ENCODE results near the gene ATRIP. TPM values are rescaled to one million over a fixed set of nuclear protein-coding genes. Genes with fewer than 3 reads are reported as not detected.

The ATRIP gene
- total RNA-seq, 5 donors from 2014 or later (not counting 1 experiment from before 2014, with no cell fraction given), result 7.8 to 14.9 (median 12.8) TPM

DNA sequence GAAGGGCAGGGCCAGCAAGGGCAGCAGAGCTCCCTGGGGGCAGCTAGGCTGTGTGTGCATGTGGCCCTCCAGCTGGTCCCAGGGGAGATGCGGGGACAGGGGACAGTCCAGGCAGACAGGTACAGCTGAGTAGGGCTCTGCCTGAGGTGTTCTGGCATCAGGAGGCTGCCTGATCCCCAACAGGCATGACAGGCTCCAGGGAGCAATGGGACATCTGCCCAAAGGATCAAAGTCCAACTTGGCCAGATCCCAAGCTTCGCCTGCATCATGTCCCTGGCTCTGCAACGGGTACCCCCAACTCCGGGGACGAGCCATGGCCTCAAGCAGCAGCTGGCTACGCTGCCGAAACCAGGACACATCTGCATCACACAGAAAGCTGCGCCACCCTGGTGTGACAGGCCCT is 21.8 kb downstream of the ATRIP start:
- H3K4me3 ChIP-seq (ENCODE audit: control insufficient read depth in 1 of 2, extremely low read depth in 1 of 2, low read length in 1 of 2), result no peak overlapping the region
- peak overlapping the region; percentile 98 for H3K27ac ChIP-seq (ENCODE audit: low read length)
- H3K27me3 Mint-ChIP-seq, result no peaks in the 10 kb centered on the region
- H3K27me3 ChIP-seq (replicated peaks in 1 of 2; ENCODE audit: control insufficient read depth in 2 of 2, extremely low read depth in 1 of 2, insufficient read depth in 2 of 2, low read length in 1 of 2), result no peaks in the 10 kb centered on the region
- no peaks in the 10 kb centered on the region for H3K9me3 Mint-ChIP-seq
- POLR2A ChIA-PET, result interaction anchor here in 1 of 2 donors (0.5 kb wide), 1 partner anchor 80 kb away, joined by 3 read pairs; no protein-coding TSS in a partner anchor
- CTCF ChIA-PET, result interaction anchor here (0.6 to 2.9 kb wide), 2 partner anchors 22 to 32 kb away, joined by 3 to 13 read pairs; no protein-coding TSS in a partner anchor
- peaks cover 57 to 67% (median 66%) of the 10 kb centered on the region in 3 donors for H3K4me1 Mint-ChIP-seq
- ATAC-seq (replicated peaks in 1 of 4), result no peak
- peak overlapping the region; percentile 94 to 95 for H3K27ac Mint-ChIP-seq
- H3K36me3 Mint-ChIP-seq, result peaks cover 22% of the 10 kb centered on the region
- peaks cover 0 to 38% of the 10 kb centered on the region in 2 donors for H3K36me3 ChIP-seq (ENCODE audit: control insufficient read depth in 2 of 2, extremely low read depth in 1 of 2, insufficient read depth in 1 of 2, low read length in 1 of 2)
- 96% methylated on average over 8 of the region's 8 CpGs for WGBS (ENCODE audit: insufficient coverage)
- no peaks in the 10 kb centered on the region for H3K9me3 ChIP-seq
- no peak for DNase-seq
- peak overlapping the region; percentile 83 to 88 (median 85) for H3K4me3 Mint-ChIP-seq
- H3K4me1 ChIP-seq (ENCODE audit: control insufficient read depth in 1 of 2, extremely low read depth in 1 of 2, insufficient read depth in 2 of 2, low read length in 2 of 2), result peaks cover 20 to 88% of the 10 kb centered on the region in 2 experiments

DNA sequence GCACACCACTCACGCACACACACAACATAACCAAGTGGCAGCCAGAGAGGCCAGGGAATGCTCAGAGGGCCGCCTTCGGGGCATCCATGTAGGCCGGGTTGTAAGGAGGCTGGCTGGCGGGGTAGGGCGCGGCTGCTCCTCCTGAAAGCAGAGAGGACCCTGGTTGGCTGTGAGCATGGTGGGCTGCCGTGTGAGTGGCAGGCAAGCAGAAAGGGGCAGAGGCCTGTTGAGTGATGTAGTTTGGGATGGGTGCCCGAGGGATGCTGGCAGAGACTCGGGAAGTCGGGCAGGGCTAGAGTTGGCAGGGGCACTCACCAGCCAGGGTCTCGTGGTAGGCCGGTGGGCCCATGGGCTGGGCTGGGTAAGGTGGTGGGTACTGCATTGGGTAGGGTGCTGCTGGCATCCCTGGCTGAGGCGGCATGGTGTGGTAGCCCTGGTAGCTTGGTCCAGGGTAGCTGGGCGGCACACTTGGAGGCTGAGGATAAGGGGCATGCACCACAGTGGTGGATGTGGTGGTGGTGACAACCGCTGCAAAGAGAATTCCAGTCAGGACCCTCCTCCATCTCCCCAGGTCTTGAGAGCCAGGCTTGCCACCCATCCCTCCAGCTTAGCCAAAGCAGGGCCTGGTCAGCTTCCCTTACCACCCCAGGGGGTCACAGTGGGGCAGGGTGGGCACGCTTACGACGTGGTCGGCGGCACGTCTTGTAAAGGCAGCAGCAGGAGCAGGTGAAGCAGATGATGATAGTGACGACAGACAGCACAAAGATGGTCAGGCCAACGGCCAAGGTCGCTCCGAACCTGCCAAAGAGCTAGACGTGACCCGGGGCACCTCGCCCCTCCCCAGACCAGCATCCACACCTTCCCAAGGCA is 22.7 kb downstream of the ATRIP start:
- DNase-seq (no peak), ATAC-seq (replicated peaks in 1 of 4) (no peak)
- Histone ChIP-seq H3K4me3 (ENCODE audit: control insufficient read depth in 1 of 2, extremely low read depth in 1 of 2, low read length in 1 of 2) (no peak overlapping the region), H3K27ac (ENCODE audit: low read length) (no peak overlapping the region), H3K27me3 (replicated peaks in 1 of 2; ENCODE audit: control insufficient read depth in 2 of 2, extremely low read depth in 1 of 2, insufficient read depth in 2 of 2, low read length in 1 of 2) (no peaks in the 10 kb centered on the region), H3K36me3 (ENCODE audit: control insufficient read depth in 2 of 2, extremely low read depth in 1 of 2, insufficient read depth in 1 of 2, low read length in 1 of 2) (peaks cover 0 to 36% of the 10 kb centered on the region in 2 donors), H3K4me1 (ENCODE audit: control insufficient read depth in 1 of 2, extremely low read depth in 1 of 2, insufficient read depth in 2 of 2, low read length in 2 of 2) (peaks cover 24 to 96% of the 10 kb centered on the region in 2 experiments), H3K9me3 (no peaks in the 10 kb centered on the region)
- Mint-ChIP-seq H3K4me3 (peak overlapping the region; percentile 69 to 85 (median 83)), H3K9me3 (no peaks in the 10 kb centered on the region), H3K4me1 (peaks cover 62 to 72% (median 70%) of the 10 kb centered on the region in 3 donors), H3K36me3 (peaks cover 22% of the 10 kb centered on the region), H3K27ac (peak overlapping the region; percentile 86 to 95), H3K27me3 (no peaks in the 10 kb centered on the region)
- ChIA-PET CTCF (interaction anchor here (1.0 to 1.5 kb wide), 2 partner anchors 12 to 33 kb away, joined by 4 read pairs; no protein-coding TSS in a partner anchor), POLR2A (no interaction called here)
- WGBS (ENCODE audit: insufficient coverage), result 95% methylated on average over 20 of the region's 29 CpGs

DNA sequence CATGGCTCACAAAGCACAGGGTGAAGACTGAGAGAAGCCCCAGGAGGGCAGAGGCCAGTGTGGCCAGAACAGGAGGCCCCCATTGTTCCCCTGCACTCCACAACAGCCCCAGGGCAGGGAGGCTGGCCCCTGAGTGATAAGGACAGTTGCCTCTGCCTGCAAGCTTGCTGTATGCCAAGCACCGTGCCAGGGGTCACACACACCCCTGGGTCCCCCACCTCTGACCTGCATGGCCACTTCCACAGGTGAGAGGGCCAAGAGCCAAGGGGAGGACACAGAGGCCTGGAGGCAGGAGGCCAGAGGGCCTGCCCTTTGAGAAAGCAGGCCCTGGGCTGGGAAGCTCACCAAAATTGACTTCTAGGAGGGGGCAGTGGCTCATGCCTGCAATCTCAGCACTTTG is 23.7 kb downstream of the ATRIP start:
- H3K27me3 Mint-ChIP-seq, result no peaks in the 10 kb centered on the region
- Histone ChIP-seq H3K36me3 (ENCODE audit: control insufficient read depth in 2 of 2, extremely low read depth in 1 of 2, insufficient read depth in 1 of 2, low read length in 1 of 2) (peaks cover 0 to 42% of the 10 kb centered on the region in 2 donors), H3K27me3 (replicated peaks in 1 of 2; ENCODE audit: control insufficient read depth in 2 of 2, extremely low read depth in 1 of 2, insufficient read depth in 2 of 2, low read length in 1 of 2) (no peaks in the 10 kb centered on the region), H3K4me3 (ENCODE audit: control insufficient read depth in 1 of 2, extremely low read depth in 1 of 2, low read length in 1 of 2) (peak overlapping the region; percentile 17 to 30), H3K27ac (ENCODE audit: low read length) (peak overlapping the region; percentile 47), H3K9me3 (no peaks in the 10 kb centered on the region), H3K4me1 (ENCODE audit: control insufficient read depth in 1 of 2, extremely low read depth in 1 of 2, insufficient read depth in 2 of 2, low read length in 2 of 2) (peaks cover 24 to 94% of the 10 kb centered on the region in 2 experiments)
- ChIA-PET POLR2A (no interaction called here), CTCF (interaction anchor here (0.7 to 1.5 kb wide), 3 partner anchors 13 to 34 kb away, joined by 3 to 4 read pairs (median 4); no protein-coding TSS in a partner anchor)
- H3K4me1 Mint-ChIP-seq, result peaks cover 69 to 76% (median 75%) of the 10 kb centered on the region in 3 donors
- DNase-seq (no peak), ATAC-seq (replicated peaks in 1 of 4) (no peak)
- H3K9me3 Mint-ChIP-seq, result no peaks in the 10 kb centered on the region
- peak overlapping the region; percentile 69 to 95 (median 83) for H3K4me3 Mint-ChIP-seq
- H3K36me3 Mint-ChIP-seq, result peaks cover 22% of the 10 kb centered on the region
- H3K27ac Mint-ChIP-seq, result peak overlapping the region; percentile 86 to 89
- 71% methylated on average over 1 of the region's 1 CpG for WGBS (ENCODE audit: insufficient coverage)

DNA sequence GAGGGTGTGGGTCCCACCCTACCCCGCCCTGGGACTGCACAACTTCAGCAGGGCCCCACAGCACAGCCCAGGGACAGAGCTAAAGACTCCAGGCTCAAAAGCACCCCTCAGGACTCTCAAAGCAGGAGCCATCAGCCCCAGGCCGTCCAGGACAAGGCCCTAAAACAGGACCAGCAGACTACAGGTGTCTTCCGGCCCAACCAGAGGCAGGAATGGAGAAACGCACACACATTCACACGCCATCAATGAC is 26.1 kb downstream of the ATRIP start:
- peak in 2 of 4 experiments; percentile 36 to 53 for ATAC-seq (replicated peaks in 1 of 4)
- no peaks in the 10 kb centered on the region for H3K27me3 ChIP-seq (replicated peaks in 1 of 2; ENCODE audit: control insufficient read depth in 2 of 2, extremely low read depth in 1 of 2, insufficient read depth in 2 of 2, low read length in 1 of 2)

DNA sequence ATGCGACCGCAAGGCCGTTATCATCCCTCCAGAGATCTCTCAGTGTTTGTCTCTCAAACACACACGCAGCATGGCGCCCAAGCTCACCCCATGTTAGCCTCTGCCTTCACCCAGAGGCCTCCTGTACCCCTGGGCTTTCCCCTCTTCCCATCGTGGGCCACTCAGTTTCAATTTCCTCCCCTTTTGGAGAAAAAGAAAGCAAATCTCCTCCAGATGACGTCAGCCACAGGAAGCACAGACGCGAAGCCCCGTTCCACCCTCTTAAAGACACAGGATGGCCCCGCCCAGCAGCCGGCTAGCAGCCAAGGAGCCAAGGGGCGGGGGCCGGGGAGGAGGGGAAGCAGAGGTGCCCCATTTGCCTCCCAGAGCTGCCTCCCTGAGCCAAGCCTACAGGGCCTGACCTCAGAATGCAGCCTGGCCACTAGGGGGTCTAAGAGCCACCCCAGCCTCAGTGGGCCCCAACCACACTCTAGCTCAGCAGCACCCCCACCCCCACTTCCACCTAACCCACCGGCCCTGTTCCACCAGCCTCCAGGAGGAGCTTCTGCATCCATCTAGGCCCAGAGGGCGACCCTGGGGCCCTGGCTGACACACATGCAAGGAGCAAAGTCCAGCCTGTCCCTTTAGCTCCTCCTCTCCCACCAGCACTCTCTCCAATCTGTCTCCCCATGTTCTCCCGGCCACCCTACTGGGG is 26.5 kb downstream of the ATRIP start:
- peak overlapping the region; percentile 83 to 95 (median 95) for H3K4me3 Mint-ChIP-seq
- peaks cover 56 to 74% (median 72%) of the 10 kb centered on the region in 3 donors for H3K4me1 Mint-ChIP-seq
- Histone ChIP-seq H3K27ac (ENCODE audit: low read length) (peak overlapping the region; percentile 99), H3K36me3 (ENCODE audit: control insufficient read depth in 2 of 2, extremely low read depth in 1 of 2, insufficient read depth in 1 of 2, low read length in 1 of 2) (peaks cover 0 to 35% of the 10 kb centered on the region in 2 donors), H3K27me3 (replicated peaks in 1 of 2; ENCODE audit: control insufficient read depth in 2 of 2, extremely low read depth in 1 of 2, insufficient read depth in 2 of 2, low read length in 1 of 2) (no peaks in the 10 kb centered on the region), H3K4me1 (ENCODE audit: control insufficient read depth in 1 of 2, extremely low read depth in 1 of 2, insufficient read depth in 2 of 2, low read length in 2 of 2) (peaks cover 17 to 92% of the 10 kb centered on the region in 2 experiments), H3K4me3 (ENCODE audit: control insufficient read depth in 1 of 2, extremely low read depth in 1 of 2, low read length in 1 of 2) (peak overlapping the region; percentile 60 to 77), H3K9me3 (no peaks in the 10 kb centered on the region)
- ChIA-PET CTCF (interaction anchor here (0.6 to 2.5 kb wide), 9 partner anchors 15 to 84 kb away, joined by 3 to 32 read pairs (median 4); partner anchors contain the start of genes ATRIP (in 1 of the 2), CCDC51 (in 1 of the 2) and TMA7 (in 1 of the 2)), POLR2A (interaction anchor here (0.6 to 1.5 kb wide), 3 partner anchors 33 to 377 kb away, joined by 4 to 10 read pairs (median 8); partner anchors contain the start of genes CCDC51 (in 1 of the 2) and TMA7 (in 1 of the 2))
- DNase-seq (peak; percentile 84 to 99 (median 95)), ATAC-seq (replicated peaks in 1 of 4) (peak; percentile 89 to 91 (median 91))
- H3K27me3 Mint-ChIP-seq, result no peaks in the 10 kb centered on the region
- H3K27ac Mint-ChIP-seq, result peak overlapping the region; percentile 99
- peaks cover 21% of the 10 kb centered on the region for H3K36me3 Mint-ChIP-seq
- 8% methylated on average over 8 of the region's 17 CpGs for WGBS (ENCODE audit: insufficient coverage)
- no peaks in the 10 kb centered on the region for H3K9me3 Mint-ChIP-seq

More for the DNA sequence above, 26.1 kb downstream of the ATRIP start:
- Histone ChIP-seq H3K36me3 (ENCODE audit: control insufficient read depth in 2 of 2, extremely low read depth in 1 of 2, insufficient read depth in 1 of 2, low read length in 1 of 2) (peaks cover 0 to 39% of the 10 kb centered on the region in 2 donors), H3K9me3 (no peaks in the 10 kb centered on the region), H3K27ac (ENCODE audit: low read length) (peak overlapping the region; percentile 99), H3K4me3 (ENCODE audit: control insufficient read depth in 1 of 2, extremely low read depth in 1 of 2, low read length in 1 of 2) (peak overlapping the region; percentile 60 to 77), H3K4me1 (ENCODE audit: control insufficient read depth in 1 of 2, extremely low read depth in 1 of 2, insufficient read depth in 2 of 2, low read length in 2 of 2) (peaks cover 19 to 92% of the 10 kb centered on the region in 2 experiments)
- peak in 1 of 35 experiments; percentile 34 for DNase-seq
- Mint-ChIP-seq H3K9me3 (no peaks in the 10 kb centered on the region), H3K36me3 (peaks cover 23% of the 10 kb centered on the region), H3K27ac (peak overlapping the region; percentile 99), H3K27me3 (no peaks in the 10 kb centered on the region), H3K4me1 (peaks cover 56 to 74% (median 72%) of the 10 kb centered on the region in 3 donors), H3K4me3 (peak overlapping the region; percentile 83 to 95 (median 95))
- WGBS (ENCODE audit: insufficient coverage), result 0% methylated on average over 4 of the region's 5 CpGs
- ChIA-PET POLR2A (interaction anchor here (0.6 to 1.5 kb wide), 2 partner anchors 32 to 378 kb away, joined by 4 to 10 read pairs; partner anchors contain the start of genes CCDC51 (in 1 of the 2) and TMA7 (in 1 of the 2)), CTCF (interaction anchor here (1.2 to 2.5 kb wide), 6 partner anchors 26 to 84 kb away, joined by 3 to 32 read pairs (median 6); partner anchors contain the start of genes ATRIP (in 1 of the 2), CCDC51 (in 1 of the 2) and TMA7 (in 1 of the 2))
